ENCODE results near the gene RFC4. TPM values are rescaled to one million over a fixed set of nuclear protein-coding genes. Genes with fewer than 3 reads are reported as not detected.
"Not testable (repeated sequence)": the region's sequence is repeated elsewhere in the genome, so short reads cannot be mapped to it uniquely, and the experiment has no call there.

The RFC4 gene
- total and polyA plus RNA-seq, 2 donors (not counting 3 experiments of a cell fraction or from before 2014, with no cell fraction given): 6.2 to 33.7 TPM

DNA sequence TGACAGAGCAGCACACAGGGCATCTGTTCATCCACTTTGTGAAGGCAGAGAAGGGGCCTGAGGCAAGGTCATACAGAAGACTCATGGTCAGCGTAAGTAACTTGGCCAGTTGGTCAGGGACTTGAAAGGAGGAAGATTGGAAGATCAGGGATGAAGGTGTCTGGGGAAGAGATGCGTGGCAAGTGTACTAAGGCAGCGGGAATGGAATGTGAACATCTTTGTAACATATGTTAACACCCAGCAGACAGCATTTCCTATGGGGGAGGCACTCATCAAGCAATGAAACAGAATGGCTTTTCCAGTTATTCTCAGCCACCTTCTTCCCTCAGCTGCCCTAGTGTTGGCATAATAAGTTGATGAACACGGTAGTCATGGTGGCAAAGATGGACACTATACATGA lies 7.8 kb upstream of the RFC4 start:
- Histone ChIP-seq H3K27me3 (ENCODE audit: control insufficient read depth in 2 of 2, insufficient read depth in 2 of 2, low read length in 2 of 2) (no peaks in the 10 kb centered on the region), H3K27ac (ENCODE audit: insufficient read depth, low read depth, low read length) (no peak overlapping the region), H3K4me1 (ENCODE audit: control insufficient read depth, extremely low read depth, insufficient read depth, low read length) (peaks cover 4% of the 10 kb centered on the region), H3K79me2 (ENCODE audit: control insufficient read depth, insufficient read depth, low read length) (no peaks in the 10 kb centered on the region), H2AFZ (ENCODE audit: low read depth, low read length) (no peak overlapping the region), H3K9me3 (replicated peaks; ENCODE audit: control insufficient read depth, insufficient read depth, low read length) (no peaks in the 10 kb centered on the region), H4K20me1 (replicated peaks; ENCODE audit: control insufficient read depth, extremely low read depth, insufficient read depth, low read length) (no peaks in the 10 kb centered on the region), H3K4me2 (ENCODE audit: insufficient read depth, low read length) (no peak overlapping the region), H3K36me3 (ENCODE audit: control insufficient read depth in 2 of 2, extremely low read depth in 1 of 2, insufficient read depth in 2 of 2, low read length in 2 of 2) (no peaks in the 10 kb centered on the region), H3K9me1 (replicated peaks; ENCODE audit: control insufficient read depth, extremely low read depth, insufficient read depth, low read length) (no peaks in the 10 kb centered on the region), H3K4me3 (replicated peaks in 1 of 3; ENCODE audit: insufficient read depth in 1 of 3, low read depth in 1 of 3, low read length in 3 of 3) (no peak overlapping the region), H3K9ac (replicated peaks; ENCODE audit: extremely low read depth, insufficient read depth, low read length) (no peak overlapping the region)
- TF ChIP-seq EZH2 (IDR thresholded peaks at IDR 0.05; ENCODE audit: borderline replicate concordance, low read depth, low read length, severe bottlenecking) (no peak), JUN (IDR thresholded peaks at IDR 0.05; ENCODE audit: borderline replicate concordance, insufficient read depth, insufficient read length, low read depth) (no peak), MAX (IDR thresholded peaks at IDR 0.05; ENCODE audit: insufficient read depth, insufficient read length) (no peak), MYC (IDR thresholded peaks at IDR 0.05; ENCODE audit: low read depth, low read length) (no peak), POLR2AphosphoS5 (IDR thresholded peaks at IDR 0.05; ENCODE audit: insufficient read depth, low read depth, low read length) (no peak), CTCF (IDR thresholded peaks at IDR 0.05; ENCODE audit: extremely low read depth in 1 of 2, insufficient read depth in 1 of 2, low read depth in 1 of 2, low read length in 2 of 2) (no peak), POLR2A (IDR thresholded peaks at IDR 0.05; ENCODE audit: low read depth, low read length) (no peak), FOS (IDR thresholded peaks at IDR 0.05; ENCODE audit: borderline replicate concordance, insufficient read depth, low read length) (no peak), GATA2 (IDR thresholded peaks at IDR 0.05; ENCODE audit: insufficient read depth, insufficient read length, low read depth, low read length) (no peak)
- FAIRE-seq (no peak), DNase-seq (ENCODE audit: low read depth, low spot score) (no peak)
- BruUV-seq (replicated peaks): no TSS peak
- POLR2A ChIA-PET: no interaction called here
- dilution Hi-C loops (cut with MboI; ENCODE audit: extremely low pct_ligation_motif_present, low sequenced_read_pairs): no loop called here
- CTCF ChIA-PET: interaction anchor here (1.5 to 2.0 kb wide), 2 partner anchors 20 to 200 kb away, joined by 3 to 5 read pairs; no protein-coding TSS in a partner anchor
- intact Hi-C loops (cut with micrococcal nuclease): no loop called here

- H4K20me1 ChIP-seq (replicated peaks; ENCODE audit: control insufficient read depth, extremely low read depth, insufficient read depth, low read length); H3K4me3 ChIP-seq (replicated peaks in 1 of 3; ENCODE audit: insufficient read depth in 1 of 3, low read depth in 1 of 3, low read length in 3 of 3); H3K9ac ChIP-seq (replicated peaks; ENCODE audit: extremely low read depth, insufficient read depth, low read length); H2AFZ ChIP-seq (ENCODE audit: low read depth, low read length); H3K9me1 ChIP-seq (replicated peaks; ENCODE audit: control insufficient read depth, extremely low read depth, insufficient read depth, low read length); FAIRE-seq; H3K4me2 ChIP-seq (ENCODE audit: insufficient read depth, low read length); POLR2A ChIA-PET; H3K36me3 ChIP-seq (ENCODE audit: control insufficient read depth in 2 of 2, extremely low read depth in 1 of 2, insufficient read depth in 2 of 2, low read length in 2 of 2); dilution Hi-C loops (cut with MboI; ENCODE audit: extremely low pct_ligation_motif_present, low sequenced_read_pairs); H3K79me2 ChIP-seq (ENCODE audit: control insufficient read depth, insufficient read depth, low read length); H3K27ac ChIP-seq (ENCODE audit: insufficient read depth, low read depth, low read length); BruUV-seq (replicated peaks); H3K9me3 ChIP-seq (replicated peaks; ENCODE audit: control insufficient read depth, insufficient read depth, low read length); DNase-seq (ENCODE audit: low read depth, low spot score); intact Hi-C loops (cut with micrococcal nuclease); H3K27me3 ChIP-seq (ENCODE audit: control insufficient read depth in 2 of 2, insufficient read depth in 2 of 2, low read length in 2 of 2): not testable (repeated sequence)
- peaks cover 12% of the 10 kb centered on the region for H3K4me1 ChIP-seq (ENCODE audit: control insufficient read depth, extremely low read depth, insufficient read depth, low read length)
- CTCF ChIA-PET: interaction anchor here (1.4 kb wide), 1 partner anchor 10 kb away, joined by 11 read pairs; no protein-coding TSS in a partner anchor
Measured at GRCh38 chr3:186811313-186811712, 5.0 kb upstream of the RFC4 start.

All from endothelial cell of umbilical vein (primary cell).